ENCODE data around the gene HIGD2A.

HIGD2A gene

GRCh38 chr5:176379881-176380280 lies 8.7 kb upstream of the HIGD2A start:
- H3K9me3 ChIP-seq: no peaks in the 10 kb centered on the region
- TF ChIP-seq CTCF (IDR thresholded peaks at IDR 0.05; ENCODE audit: low read depth, low read length): no peak
- H3K27me3 ChIP-seq: no peaks in the 10 kb centered on the region
- H3K4me3 ChIP-seq (ENCODE audit: low read depth, low read length): no peak overlapping the region
- peaks cover 38% of the 10 kb centered on the region for H3K36me3 ChIP-seq
- no peak for DNase-seq
- H3K4me1 ChIP-seq: no peaks in the 10 kb centered on the region

GRCh38 chr5:176381423-176381822 lies 7.1 kb upstream of the HIGD2A start:
- no peaks in the 10 kb centered on the region for H3K4me1 ChIP-seq
- H3K36me3 ChIP-seq: peaks cover 54% of the 10 kb centered on the region
- no peaks in the 10 kb centered on the region for H3K27me3 ChIP-seq
- TF ChIP-seq CTCF (IDR thresholded peaks at IDR 0.05; ENCODE audit: low read depth, low read length): no peak
- no peak overlapping the region for H3K4me3 ChIP-seq (ENCODE audit: low read depth, low read length)
- DNase-seq: no peak
- no peaks in the 10 kb centered on the region for H3K9me3 ChIP-seq

DNA sequence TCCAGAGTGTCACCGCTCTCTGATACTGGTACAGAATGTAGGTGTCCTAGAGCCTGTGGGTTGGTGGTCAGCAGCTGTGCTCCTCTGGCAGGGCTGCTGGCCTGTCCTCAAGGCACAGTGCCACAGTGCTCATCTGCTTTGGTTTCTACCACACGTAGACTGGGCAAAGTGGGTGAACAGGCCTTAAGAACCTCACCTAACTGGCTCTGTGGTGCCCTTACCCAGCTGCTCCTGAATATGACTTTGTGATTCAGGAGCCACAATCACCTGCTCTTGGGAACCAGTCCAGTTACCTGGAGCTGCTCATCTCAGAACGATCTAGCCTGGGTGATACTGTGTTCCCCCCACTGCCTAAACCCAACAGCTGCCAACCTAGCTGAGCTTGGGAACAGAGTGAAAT lies 6.6 kb upstream of the HIGD2A start:
- Histone ChIP-seq H3K36me3 (peaks cover 57% of the 10 kb centered on the region), H3K4me1 (no peaks in the 10 kb centered on the region), H3K9me3 (no peaks in the 10 kb centered on the region), H3K27me3 (no peaks in the 10 kb centered on the region), H3K4me3 (ENCODE audit: low read depth, low read length) (no peak overlapping the region)
- TF ChIP-seq CTCF (IDR thresholded peaks at IDR 0.05; ENCODE audit: low read depth, low read length): no peak
- DNase-seq: no peak

DNA sequence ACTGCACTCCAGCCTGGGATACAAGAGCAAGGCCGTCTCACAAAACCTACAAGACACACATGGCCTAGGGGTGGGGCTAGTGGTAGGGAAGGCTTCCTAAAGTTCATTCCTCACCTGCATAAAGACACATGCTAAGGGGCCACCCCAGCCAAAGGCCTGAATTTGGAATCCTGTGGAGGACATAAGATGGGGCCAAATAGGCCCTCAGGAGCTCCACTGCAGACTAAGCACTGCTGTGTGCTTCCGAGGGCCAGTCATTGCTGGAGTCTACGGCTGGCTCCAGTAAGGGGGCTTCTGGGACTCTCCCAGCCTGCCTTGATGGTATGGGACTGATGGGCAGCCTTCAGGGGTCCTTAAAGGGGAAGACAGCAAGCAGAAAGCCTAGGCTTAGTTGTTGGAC lies 5.8 kb upstream of the HIGD2A start:
- no peaks in the 10 kb centered on the region for H3K27me3 ChIP-seq
- H3K9me3 ChIP-seq: no peaks in the 10 kb centered on the region
- H3K4me3 ChIP-seq (ENCODE audit: low read depth, low read length): no peak overlapping the region
- H3K4me1 ChIP-seq: no peaks in the 10 kb centered on the region
- no peak for TF ChIP-seq CTCF (IDR thresholded peaks at IDR 0.05; ENCODE audit: low read depth, low read length)
- DNase-seq: no peak
- peaks cover 65% of the 10 kb centered on the region for H3K36me3 ChIP-seq

GRCh38 chr5:176383248-176383905 lies 5.2 kb upstream of the HIGD2A start:
- no peaks in the 10 kb centered on the region for H3K4me1 ChIP-seq

More at GRCh38 chr5:176383248-176383905, 5.2 kb upstream of the HIGD2A start:
- no peak for DNase-seq
- Histone ChIP-seq H3K36me3 (peaks cover 66% of the 10 kb centered on the region), H3K9me3 (no peaks in the 10 kb centered on the region), H3K4me3 (ENCODE audit: low read depth, low read length) (no peak overlapping the region), H3K27me3 (no peaks in the 10 kb centered on the region)
- TF ChIP-seq CTCF (IDR thresholded peaks at IDR 0.05; ENCODE audit: low read depth, low read length): no peak
